ENCODE data around the gene MX1. TPM values are rescaled to one million over a fixed set of nuclear protein-coding genes. Genes with fewer than 3 reads are reported as not detected.

Gene MX1
- total RNA-seq, 2 experiments from 2014 or later, result 722 to 723 TPM

- peaks cover 89% of the 10 kb centered on the region for H3K36me3 Mint-ChIP-seq (ENCODE audit: low read depth)
- H3K4me1 Mint-ChIP-seq, result peaks cover 1% of the 10 kb centered on the region
- DNase-seq, result no peak
- POLR2A ChIA-PET, result no interaction called here
- CTCF ChIA-PET, result no interaction called here
- H3K9me3 Mint-ChIP-seq, result no peaks in the 10 kb centered on the region
- no peaks in the 10 kb centered on the region for H3K27me3 Mint-ChIP-seq
- no peak overlapping the region for H3K27ac Mint-ChIP-seq
- no peak overlapping the region for H3K4me3 Mint-ChIP-seq
Measured at GRCh38 chr21:41398251-41398650, 27.8 kb upstream of the MX1 start.

GRCh38 chr21:41398831-41399230 is 27.2 kb upstream of the MX1 start:
- no peak for DNase-seq

DNA sequence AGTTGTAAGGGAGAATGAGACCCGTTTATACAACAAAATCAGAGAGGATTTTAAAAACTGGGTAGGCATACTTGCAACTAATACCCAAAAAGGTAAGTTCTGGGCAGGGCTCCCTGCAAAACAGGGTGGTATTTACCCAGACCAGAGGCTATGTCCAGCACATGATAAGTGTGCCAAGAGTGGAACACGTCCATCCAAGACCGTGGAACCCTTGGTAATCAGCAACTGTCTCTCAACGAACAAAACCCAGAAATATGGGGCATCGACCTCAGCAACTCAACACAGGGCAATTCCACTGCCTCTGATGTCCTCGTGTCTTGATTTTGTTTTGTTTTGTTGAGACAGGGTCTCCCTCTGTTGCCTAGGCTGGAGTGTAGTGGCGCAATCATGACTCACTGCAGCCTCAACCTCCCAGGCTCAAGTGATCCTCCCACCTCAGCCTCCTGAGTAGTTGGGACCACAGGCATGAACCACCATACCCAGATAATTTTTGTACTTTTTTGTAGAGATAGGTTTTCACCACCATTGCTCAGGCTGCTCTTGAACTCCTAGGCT is 26.7 kb upstream of the MX1 start:
- H3K27me3 Mint-ChIP-seq, result no peaks in the 10 kb centered on the region
- ChIA-PET POLR2A (no interaction called here), CTCF (no interaction called here)
- peaks cover 87% of the 10 kb centered on the region for H3K36me3 Mint-ChIP-seq (ENCODE audit: low read depth)
- H3K4me1 Mint-ChIP-seq, result peaks cover 1% of the 10 kb centered on the region
- no peaks in the 10 kb centered on the region for H3K9me3 Mint-ChIP-seq
- H3K27ac Mint-ChIP-seq, result peak overlapping the region; percentile 55
- DNase-seq, result no peak
- no peak overlapping the region for H3K4me3 Mint-ChIP-seq

More at GRCh38 chr21:41398831-41399230, 27.2 kb upstream of the MX1 start:
- CTCF ChIA-PET, result no interaction called here
- no peaks in the 10 kb centered on the region for H3K27me3 Mint-ChIP-seq
- H3K9me3 Mint-ChIP-seq, result no peaks in the 10 kb centered on the region
- peaks cover 1% of the 10 kb centered on the region for H3K4me1 Mint-ChIP-seq
- peaks cover 89% of the 10 kb centered on the region for H3K36me3 Mint-ChIP-seq (ENCODE audit: low read depth)
- H3K4me3 Mint-ChIP-seq, result no peak overlapping the region
- no peak overlapping the region for H3K27ac Mint-ChIP-seq
- POLR2A ChIA-PET, result no interaction called here

DNA sequence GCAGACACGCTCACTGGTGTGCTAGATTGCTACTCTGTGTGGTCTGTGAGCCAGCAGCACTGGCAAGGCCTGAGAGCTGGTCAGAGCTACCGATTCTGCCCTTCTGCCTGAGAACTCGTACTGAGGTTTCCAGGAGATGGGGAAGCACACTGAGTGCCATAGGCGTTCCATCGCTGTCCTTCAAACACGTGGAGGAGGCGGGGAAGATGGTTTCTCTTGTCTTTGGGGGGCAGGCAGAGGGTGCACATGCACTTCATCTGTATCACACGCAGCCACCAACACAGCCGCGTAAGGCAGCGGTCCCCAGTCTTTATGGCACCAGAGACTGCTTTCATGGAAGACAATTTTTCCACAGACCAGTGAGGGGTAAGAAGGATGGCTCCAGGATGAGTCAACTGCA is 23.8 kb upstream of the MX1 start:
- Mint-ChIP-seq H3K9me3 (no peaks in the 10 kb centered on the region), H3K4me1 (no peaks in the 10 kb centered on the region), H3K27me3 (no peaks in the 10 kb centered on the region), H3K4me3 (no peak overlapping the region), H3K36me3 (ENCODE audit: low read depth) (peaks cover 78% of the 10 kb centered on the region), H3K27ac (no peak overlapping the region)
- DNase-seq, result no peak
- ChIA-PET CTCF (interaction anchor here (0.6 to 1.5 kb wide), 3 partner anchors 28 to 274 kb away, joined by 3 to 4 read pairs (median 3); no protein-coding TSS in a partner anchor), POLR2A (no interaction called here)

- no peak overlapping the region for H3K27ac Mint-ChIP-seq
- H3K27me3 Mint-ChIP-seq, result no peaks in the 10 kb centered on the region
- H3K36me3 Mint-ChIP-seq (ENCODE audit: low read depth), result peaks cover 78% of the 10 kb centered on the region
- DNase-seq, result no peak
- ChIA-PET CTCF (interaction anchor here (0.6 to 1.5 kb wide), 2 partner anchors 27 to 273 kb away, joined by 3 to 4 read pairs; no protein-coding TSS in a partner anchor), POLR2A (no interaction called here)
- no peaks in the 10 kb centered on the region for H3K4me1 Mint-ChIP-seq
- no peak overlapping the region for H3K4me3 Mint-ChIP-seq
- H3K9me3 Mint-ChIP-seq, result no peaks in the 10 kb centered on the region
Measured at GRCh38 chr21:41402796-41403195, 23.2 kb upstream of the MX1 start.

DNA sequence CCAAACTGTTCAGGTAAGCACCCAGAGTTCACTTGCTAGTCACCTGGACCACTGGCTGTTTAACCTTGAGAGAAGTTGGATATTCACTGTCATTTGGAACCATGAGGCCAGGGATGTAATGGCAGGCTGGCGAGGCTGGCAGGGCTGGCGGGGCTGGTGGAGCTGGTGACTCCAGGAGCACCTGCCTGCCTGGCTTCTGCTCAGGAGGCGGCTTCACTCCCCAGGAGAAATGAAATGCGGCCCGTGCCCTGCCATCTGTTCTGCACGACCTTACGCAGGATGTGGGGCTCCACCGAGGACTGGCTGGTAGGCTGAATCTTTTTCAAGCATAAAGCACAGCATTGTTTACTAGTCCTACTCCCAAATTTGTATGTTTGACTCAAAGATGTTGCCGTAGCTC is 22.7 kb upstream of the MX1 start:
- POLR2A ChIA-PET, result no interaction called here
- no peaks in the 10 kb centered on the region for H3K27me3 Mint-ChIP-seq
- H3K36me3 Mint-ChIP-seq (ENCODE audit: low read depth), result peaks cover 78% of the 10 kb centered on the region
- CTCF ChIA-PET, result interaction anchor here (1.5 kb wide), 1 partner anchor 27 kb away, joined by 4 read pairs; no protein-coding TSS in a partner anchor
- H3K9me3 Mint-ChIP-seq, result no peaks in the 10 kb centered on the region
- H3K4me1 Mint-ChIP-seq, result no peaks in the 10 kb centered on the region
- no peak overlapping the region for H3K4me3 Mint-ChIP-seq
- no peak for DNase-seq
- peak overlapping the region; percentile 46 for H3K27ac Mint-ChIP-seq

DNA sequence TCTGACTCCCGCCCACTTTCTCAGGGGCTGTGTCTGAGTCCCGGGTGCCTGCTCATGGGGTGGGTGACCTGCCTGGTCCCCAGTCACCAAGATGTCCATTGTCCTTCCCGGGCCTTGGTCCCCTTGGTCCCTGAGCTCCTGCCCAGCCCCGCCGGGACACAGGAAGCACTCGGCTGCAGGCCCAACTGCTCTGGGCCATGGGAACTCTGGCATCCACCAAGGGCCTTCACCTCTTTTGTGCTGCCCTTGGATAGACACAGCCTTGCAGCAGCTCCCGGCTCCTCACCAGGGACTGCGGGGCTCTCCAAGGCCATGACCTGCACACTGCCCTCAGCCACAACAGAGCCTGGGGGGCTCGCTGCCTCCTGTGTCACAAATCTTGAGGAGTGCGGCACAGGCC is 22.1 kb upstream of the MX1 start:
- ChIA-PET POLR2A (no interaction called here), CTCF (no interaction called here)
- H3K4me3 Mint-ChIP-seq, result no peak overlapping the region
- no peaks in the 10 kb centered on the region for H3K9me3 Mint-ChIP-seq
- peaks cover 78% of the 10 kb centered on the region for H3K36me3 Mint-ChIP-seq (ENCODE audit: low read depth)
- no peak overlapping the region for H3K27ac Mint-ChIP-seq
- H3K4me1 Mint-ChIP-seq, result no peaks in the 10 kb centered on the region
- DNase-seq, result no peak
- H3K27me3 Mint-ChIP-seq, result no peaks in the 10 kb centered on the region

DNA sequence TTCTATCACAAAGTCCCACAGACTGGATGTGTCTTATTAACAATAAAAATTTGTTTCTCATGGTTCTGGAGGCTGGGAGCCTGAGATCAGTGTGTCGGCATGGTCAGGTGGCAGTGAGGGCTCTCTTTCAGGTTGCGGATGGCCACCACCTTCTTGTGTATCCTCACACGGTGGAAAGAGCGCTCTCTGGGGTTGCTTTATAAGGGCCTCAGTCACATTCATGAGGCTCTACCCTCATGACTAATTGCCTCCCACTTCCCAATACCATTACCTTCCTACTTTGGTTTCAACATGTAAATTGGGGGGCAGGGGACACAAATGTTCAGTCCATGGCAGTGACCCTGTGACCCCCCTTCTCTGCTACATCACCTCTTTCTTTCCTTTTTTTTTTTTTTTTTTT is 20.7 kb upstream of the MX1 start:
- DNase-seq, result no peak
- H3K36me3 Mint-ChIP-seq (ENCODE audit: low read depth), result peaks cover 77% of the 10 kb centered on the region
- no peak overlapping the region for H3K27ac Mint-ChIP-seq
- no peaks in the 10 kb centered on the region for H3K4me1 Mint-ChIP-seq
- CTCF ChIA-PET, result no interaction called here
- H3K9me3 Mint-ChIP-seq, result peaks cover under 1% of the 10 kb centered on the region
- no peak overlapping the region for H3K4me3 Mint-ChIP-seq
- POLR2A ChIA-PET, result no interaction called here
- no peaks in the 10 kb centered on the region for H3K27me3 Mint-ChIP-seq

GRCh38 chr21:41406340-41406739 is 19.7 kb upstream of the MX1 start:
- Mint-ChIP-seq H3K4me3 (no peak overlapping the region), H3K9me3 (peaks cover 10% of the 10 kb centered on the region), H3K27ac (peak overlapping the region; percentile 67), H3K36me3 (ENCODE audit: low read depth) (peaks cover 79% of the 10 kb centered on the region), H3K4me1 (peaks cover 9% of the 10 kb centered on the region), H3K27me3 (no peaks in the 10 kb centered on the region)
- DNase-seq, result no peak
- POLR2A ChIA-PET, result no interaction called here
- CTCF ChIA-PET, result no interaction called here

- POLR2A ChIA-PET, result interaction anchor here (0.6 kb wide), 1 partner anchor 269 kb away, joined by 4 read pairs; no protein-coding TSS in a partner anchor
- Mint-ChIP-seq H3K27me3 (peaks cover 2% of the 10 kb centered on the region), H3K9me3 (peaks cover 18% of the 10 kb centered on the region), H3K36me3 (ENCODE audit: low read depth) (peaks cover 79% of the 10 kb centered on the region), H3K27ac (no peak overlapping the region), H3K4me3 (no peak overlapping the region), H3K4me1 (peaks cover 14% of the 10 kb centered on the region)
- no peak for DNase-seq
- CTCF ChIA-PET, result interaction anchor here (1.5 kb wide), 1 partner anchor 23 kb away, joined by 3 read pairs; no protein-coding TSS in a partner anchor
Measured at GRCh38 chr21:41407541-41408460, 18.2 kb upstream of the MX1 start.

- no peak for DNase-seq
- no peak overlapping the region for H3K4me3 Mint-ChIP-seq
- peaks cover 77% of the 10 kb centered on the region for H3K36me3 Mint-ChIP-seq (ENCODE audit: low read depth)
- H3K27ac Mint-ChIP-seq, result no peak overlapping the region
- POLR2A ChIA-PET, result no interaction called here
- CTCF ChIA-PET, result interaction anchor here (1.1 to 2.1 kb wide), 3 partner anchors 13 to 127 kb away, joined by 4 to 6 read pairs (median 5); no protein-coding TSS in a partner anchor
- peaks cover 38% of the 10 kb centered on the region for H3K9me3 Mint-ChIP-seq
- peaks cover 22% of the 10 kb centered on the region for H3K4me1 Mint-ChIP-seq
- peaks cover 26% of the 10 kb centered on the region for H3K27me3 Mint-ChIP-seq
Measured at GRCh38 chr21:41410361-41410760, 15.7 kb upstream of the MX1 start.

- Mint-ChIP-seq H3K36me3 (ENCODE audit: low read depth) (peaks cover 79% of the 10 kb centered on the region), H3K9me3 (peaks cover 42% of the 10 kb centered on the region), H3K27ac (no peak overlapping the region), H3K4me3 (no peak overlapping the region), H3K27me3 (peaks cover 29% of the 10 kb centered on the region), H3K4me1 (peaks cover 22% of the 10 kb centered on the region)
- DNase-seq, result no peak
- ChIA-PET POLR2A (interaction anchor here (1.1 kb wide), 1 partner anchor 19 kb away, joined by 3 read pairs; no protein-coding TSS in a partner anchor), CTCF (interaction anchor here (0.9 to 2.3 kb wide), 5 partner anchors 14 to 128 kb away, joined by 3 to 9 read pairs (median 5); partner anchors contain the start of gene MX1)
Measured at GRCh38 chr21:41410767-41411448, 15.1 kb upstream of the MX1 start.

Measured in activated CD4-positive, alpha-beta T cell treated with anti-CD3 and anti-CD28 coated beads, Interleukin-2, amount 10 ng/mL, durations not matched to agents 7 days and 5 days (primary cell).